ENCODE results near the gene DIAPH2.
A peak's percentile ranks its signal among the peaks of the same experiment; 100 is the strongest.

Gene DIAPH2

DNA sequence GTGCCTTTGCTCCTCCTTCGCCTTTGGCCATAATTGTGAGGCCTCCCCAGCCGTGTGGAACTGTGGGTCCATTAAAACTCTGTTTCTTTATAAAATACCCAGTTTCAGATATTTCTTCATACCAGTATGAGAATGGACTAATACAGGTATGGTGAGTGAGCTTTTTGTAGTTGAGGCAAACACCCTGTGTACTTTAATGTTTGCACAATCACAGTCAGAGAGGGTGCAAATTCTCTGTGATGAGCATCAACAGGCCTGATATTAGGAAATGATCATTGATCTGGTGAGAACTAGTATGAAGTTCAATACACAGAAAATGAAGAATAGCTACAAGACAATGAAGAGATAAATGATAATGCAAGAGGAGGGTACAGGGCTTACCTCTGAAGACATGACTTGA is 943.7 kb downstream of the DIAPH2 start:
- Histone ChIP-seq H3K36me3 (ENCODE audit: control insufficient read depth, insufficient read depth, low read length) (no peaks in the 10 kb centered on the region), H3K9me3 (ENCODE audit: control insufficient read depth, insufficient read depth, low read length) (no peaks in the 10 kb centered on the region), H3K27ac (ENCODE audit: low read length) (no peak overlapping the region), H3K27me3 (ENCODE audit: control insufficient read depth, insufficient read depth, low read length) (no peaks in the 10 kb centered on the region), H3K4me1 (ENCODE audit: control insufficient read depth, insufficient read depth, low read length) (no peaks in the 10 kb centered on the region), H3K4me3 (ENCODE audit: low read length) (no peak overlapping the region)
- DNase-seq (ENCODE audit: low read depth, low spot score): no peak
- no CpG with 5 or more reads among the region's 2 CpGs for WGBS (ENCODE audit: insufficient coverage, insufficient read length)

- no peaks in the 10 kb centered on the region for H3K27me3 ChIP-seq (ENCODE audit: control insufficient read depth, insufficient read depth, low read length)
- WGBS (ENCODE audit: insufficient coverage, insufficient read length): no CpG with 5 or more reads among the region's 6 CpGs
- H3K4me1 ChIP-seq (ENCODE audit: control insufficient read depth, insufficient read depth, low read length): no peaks in the 10 kb centered on the region
- no peak overlapping the region for H3K27ac ChIP-seq (ENCODE audit: low read length)
- DNase-seq (ENCODE audit: low read depth, low spot score): no peak
- no peaks in the 10 kb centered on the region for H3K9me3 ChIP-seq (ENCODE audit: control insufficient read depth, insufficient read depth, low read length)
- no peak overlapping the region for H3K4me3 ChIP-seq (ENCODE audit: low read length)
- no peaks in the 10 kb centered on the region for H3K36me3 ChIP-seq (ENCODE audit: control insufficient read depth, insufficient read depth, low read length)
Observed at GRCh38 chrX:97628807-97629596, 944.4 kb downstream of the DIAPH2 start.

GRCh38 chrX:97629597-97629985 is 944.9 kb downstream of the DIAPH2 start:
- no peaks in the 10 kb centered on the region for H3K4me1 ChIP-seq (ENCODE audit: control insufficient read depth, insufficient read depth, low read length)
- no peak overlapping the region for H3K4me3 ChIP-seq (ENCODE audit: low read length)
- H3K27me3 ChIP-seq (ENCODE audit: control insufficient read depth, insufficient read depth, low read length): no peaks in the 10 kb centered on the region
- H3K9me3 ChIP-seq (ENCODE audit: control insufficient read depth, insufficient read depth, low read length): no peaks in the 10 kb centered on the region
- H3K27ac ChIP-seq (ENCODE audit: low read length): no peak overlapping the region
- DNase-seq (ENCODE audit: low read depth, low spot score): no peak
- H3K36me3 ChIP-seq (ENCODE audit: control insufficient read depth, insufficient read depth, low read length): no peaks in the 10 kb centered on the region

DNA sequence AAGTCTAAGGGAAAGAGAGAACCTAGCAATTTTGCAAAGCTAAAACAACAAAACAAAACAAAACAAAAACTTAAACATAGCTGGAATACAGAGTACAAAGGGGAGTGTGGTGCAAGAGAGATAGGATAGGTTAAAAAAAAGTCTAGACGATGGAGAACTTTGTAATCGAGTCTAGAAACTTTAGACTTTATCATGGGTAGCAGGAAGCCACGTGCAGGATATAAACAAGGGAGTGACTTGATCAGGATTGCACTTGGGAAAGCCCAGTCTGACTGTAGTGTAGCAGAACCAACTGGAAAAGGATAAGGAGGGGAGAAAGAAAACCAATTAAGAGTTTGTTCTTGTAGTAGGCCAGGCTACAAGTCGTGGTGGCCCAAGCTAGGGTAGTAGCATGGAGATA is 949.2 kb downstream of the DIAPH2 start:
- Histone ChIP-seq H3K4me3 (ENCODE audit: low read length) (no peak overlapping the region), H3K27me3 (ENCODE audit: control insufficient read depth, insufficient read depth, low read length) (no peaks in the 10 kb centered on the region)
- WGBS (ENCODE audit: insufficient coverage, insufficient read length): no CpG with 5 or more reads among the region's 4 CpGs

GRCh38 chrX:97636473-97637140 is 952.0 kb downstream of the DIAPH2 start:
- no peaks in the 10 kb centered on the region; the same call in 1 of the 2 replicates for H3K4me1 ChIP-seq (ENCODE audit: control insufficient read depth, insufficient read depth, low read length)
- no peak for DNase-seq (ENCODE audit: low read depth, low spot score)
- no peak overlapping the region for H3K27ac ChIP-seq (ENCODE audit: low read length)
- WGBS (ENCODE audit: insufficient coverage, insufficient read length): no CpG with 5 or more reads among the region's 5 CpGs
- no peaks in the 10 kb centered on the region for H3K27me3 ChIP-seq (ENCODE audit: control insufficient read depth, insufficient read depth, low read length)
- H3K9me3 ChIP-seq (ENCODE audit: control insufficient read depth, insufficient read depth, low read length): no peaks in the 10 kb centered on the region
- no peak overlapping the region for H3K4me3 ChIP-seq (ENCODE audit: low read length)
- no peaks in the 10 kb centered on the region for H3K36me3 ChIP-seq (ENCODE audit: control insufficient read depth, insufficient read depth, low read length)

More for the DNA sequence above, 949.2 kb downstream of the DIAPH2 start:
- no peak for DNase-seq (ENCODE audit: low read depth, low spot score)
- no peaks in the 10 kb centered on the region for H3K36me3 ChIP-seq (ENCODE audit: control insufficient read depth, insufficient read depth, low read length)
- no peak overlapping the region for H3K27ac ChIP-seq (ENCODE audit: low read length)
- no peaks in the 10 kb centered on the region for H3K9me3 ChIP-seq (ENCODE audit: control insufficient read depth, insufficient read depth, low read length)
- H3K4me1 ChIP-seq (ENCODE audit: control insufficient read depth, insufficient read depth, low read length): no peaks in the 10 kb centered on the region

DNA sequence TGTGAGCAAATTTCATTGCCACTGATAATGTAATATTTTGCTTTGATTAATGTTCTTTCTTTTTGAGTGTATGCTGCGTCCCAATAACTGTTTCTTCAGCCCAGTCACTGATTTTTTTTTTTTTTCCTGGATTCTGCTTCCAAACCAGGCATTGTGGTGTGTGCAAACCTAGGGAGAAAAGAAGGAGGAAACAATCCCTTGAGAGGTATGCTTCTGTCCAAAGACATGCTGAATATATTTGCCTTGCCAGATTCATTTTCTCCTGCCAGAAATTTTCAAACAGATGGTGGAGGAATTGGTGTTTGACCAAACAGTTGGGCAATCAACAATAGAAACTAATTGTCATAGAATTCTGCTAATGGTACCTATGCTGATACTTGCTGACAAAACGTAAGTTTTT is 952.6 kb downstream of the DIAPH2 start:
- H3K9me3 ChIP-seq (ENCODE audit: control insufficient read depth, insufficient read depth, low read length): no peaks in the 10 kb centered on the region
- DNase-seq (ENCODE audit: low read depth, low spot score): no peak
- H3K4me3 ChIP-seq (ENCODE audit: low read length): no peak overlapping the region
- no peaks in the 10 kb centered on the region; the same call in 1 of the 2 replicates for H3K4me1 ChIP-seq (ENCODE audit: control insufficient read depth, insufficient read depth, low read length)
- WGBS (ENCODE audit: insufficient coverage, insufficient read length): no CpG with 5 or more reads among the region's 2 CpGs
- no peaks in the 10 kb centered on the region for H3K36me3 ChIP-seq (ENCODE audit: control insufficient read depth, insufficient read depth, low read length)
- H3K27ac ChIP-seq (ENCODE audit: low read length): no peak overlapping the region
- H3K27me3 ChIP-seq (ENCODE audit: control insufficient read depth, insufficient read depth, low read length): no peaks in the 10 kb centered on the region

- H3K4me3 ChIP-seq (ENCODE audit: low read length): no peak overlapping the region
- no peak for DNase-seq (ENCODE audit: low read depth, low spot score)
- H3K9me3 ChIP-seq (ENCODE audit: control insufficient read depth, insufficient read depth, low read length): no peaks in the 10 kb centered on the region
- no peaks in the 10 kb centered on the region; the same call in 1 of the 2 replicates for H3K4me1 ChIP-seq (ENCODE audit: control insufficient read depth, insufficient read depth, low read length)
- H3K27ac ChIP-seq (ENCODE audit: low read length): no peak overlapping the region
- WGBS (ENCODE audit: insufficient coverage, insufficient read length): no CpG with 5 or more reads among the region's 3 CpGs
- no peaks in the 10 kb centered on the region for H3K36me3 ChIP-seq (ENCODE audit: control insufficient read depth, insufficient read depth, low read length)
- H3K27me3 ChIP-seq (ENCODE audit: control insufficient read depth, insufficient read depth, low read length): no peaks in the 10 kb centered on the region
Observed at GRCh38 chrX:97638621-97639020, 954.0 kb downstream of the DIAPH2 start.

- no peak overlapping the region for H3K4me3 ChIP-seq (ENCODE audit: low read length)
- H3K36me3 ChIP-seq (ENCODE audit: control insufficient read depth, insufficient read depth, low read length): no peaks in the 10 kb centered on the region
- no peaks in the 10 kb centered on the region; the same call in 1 of the 2 replicates for H3K4me1 ChIP-seq (ENCODE audit: control insufficient read depth, insufficient read depth, low read length)
- no peaks in the 10 kb centered on the region for H3K27me3 ChIP-seq (ENCODE audit: control insufficient read depth, insufficient read depth, low read length)
- peak; percentile 7 for DNase-seq (ENCODE audit: low read depth, low spot score)
- WGBS (ENCODE audit: insufficient coverage, insufficient read length): no CpG with 5 or more reads among the region's 5 CpGs
- no peak overlapping the region for H3K27ac ChIP-seq (ENCODE audit: low read length)
- H3K9me3 ChIP-seq (ENCODE audit: control insufficient read depth, insufficient read depth, low read length): no peaks in the 10 kb centered on the region
Observed at GRCh38 chrX:97639526-97639925, 954.9 kb downstream of the DIAPH2 start.

Data from iPS DF 6.9 (cell line).